H1 (cell line): Measurements from ENCODE around the gene NLRP6. TPM values are rescaled to one million over a fixed set of nuclear protein-coding genes. Genes with fewer than 3 reads are reported as not detected.

Experiments
- ASH2L ChIP-seq: fragments of 200-600, 300-600 bp; sonication (generic); IDR thresholded peaks from one replicate; pipeline ENCODE4 v1.7.1; 2017; ENCODE audit warnings: low read length
- CTBP2 ChIP-seq: IDR thresholded peaks from 2 replicates; pipeline ENCODE4 v1.7.0; 2011; ENCODE audit warnings: borderline replicate concordance, mild to moderate bottlenecking, moderate library complexity, mixed read lengths, low read length; ENCODE audit not compliant: insufficient read depth, insufficient read length
- JUN ChIP-seq: IDR thresholded peaks from 2 replicates; pipeline ENCODE4 v1.6.1; 2011; ENCODE audit warnings: low read depth, mild to moderate bottlenecking, improper control_type of control experiment, low read length
- SIN3A ChIP-seq, 2 experiments: IDR thresholded peaks in 1 of 2; conservative IDR thresholded peaks in 1 of 2; 2 replicates each; pipeline ENCODE4 v1.6.1; 2011 to 2012; ENCODE audit warnings: low read length in 2 of 2, improper control_type of control experiment in 1 of 2, low read depth in 1 of 2, mild to moderate bottlenecking in 1 of 2
- SUZ12 ChIP-seq: fragments of 200-600 bp; sonication (generic); IDR thresholded peaks from 2 replicates; pipeline ENCODE4 v1.6.1; 2012; ENCODE audit warnings: mild to moderate bottlenecking, inconsistent platforms, low read length, moderate library complexity, mixed read lengths
- polyA plus RNA-seq, 7 experiments: library from polyadenylated mRNA; depleted of rRNA in 3 of 7; stranded (reverse) in 5 of 7; unstranded in 2 of 7; fragments of >200 nt in 5 of 7; fragments of 200-250 nt in 2 of 7; gene quantifications; 1 replicate in 5 of 7; 2 replicates in 1 of 7; 4 replicates in 1 of 7; pipeline versions ENCODE4 v1.2.1 to v1.2.3, GENCODE V29; 2011 to 2013; ENCODE audit warnings: missing spikeins in 2 of 7, mixed read lengths in 2 of 7
- total RNA-seq: library from RNA; stranded (reverse); fragmentation: NEBNext Ultra II Directional; extraction: Animal tissue kit (Norgen Biotek cat#: 25700); gene quantifications from 2 replicates; pipeline ENCODE4 v1.2.1, GENCODE V29; 2021
- TF ChIP-seq, protein P1 (sequence below): IDR thresholded peaks from 2 replicates; pipeline ENCODE4 v1.6.1; 2012; ENCODE audit warnings: inconsistent platforms

NLRP6 gene
- total and polyA plus RNA-seq, 2 of the 8 experiments (the other 6 are each of a cell fraction or from before 2014, with no cell fraction given) = not detected

DNA sequence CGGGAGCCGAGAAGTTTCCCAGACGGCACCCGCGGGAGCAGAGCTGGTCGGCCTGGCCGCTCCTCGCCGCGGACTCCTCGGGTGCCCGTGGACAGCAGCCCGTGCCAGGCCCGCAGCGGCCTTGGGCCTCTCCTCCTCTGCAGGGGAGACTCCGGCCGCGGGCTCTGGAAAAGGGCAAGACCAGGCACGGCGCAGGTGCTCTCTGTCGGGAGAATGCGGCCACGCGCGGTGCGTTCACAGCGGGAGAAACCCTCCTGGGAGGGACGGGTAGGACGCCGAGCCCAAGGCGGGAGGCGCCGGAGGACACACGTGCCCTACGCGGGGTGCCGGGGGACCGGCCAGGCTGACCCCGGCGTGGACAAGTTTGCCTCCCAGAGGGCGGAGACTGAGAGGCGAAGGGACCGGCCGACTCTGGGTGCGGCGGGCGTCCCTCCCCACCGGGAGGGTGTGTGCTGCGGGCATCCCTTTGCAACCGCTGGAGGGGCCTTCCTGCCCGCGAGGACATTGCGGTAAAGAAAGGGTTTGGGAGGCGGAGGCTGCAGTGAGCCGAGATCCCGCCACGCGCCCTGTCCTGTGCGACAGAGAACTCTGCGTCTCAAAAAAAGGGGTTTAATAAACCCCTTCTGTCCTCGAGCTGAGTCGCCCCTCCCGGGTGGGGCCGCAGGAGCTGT is 38.0 kb downstream of the NLRP6 start (continued):
- TF ChIP-seq ASH2L = no peak
- TF ChIP-seq SIN3A (conservative IDR thresholded peaks at IDR 0.05 in 1 of 2, IDR thresholded peaks at IDR 0.05 in 1 of 2; ENCODE audit: low read depth in 1 of 2, low read length in 2 of 2) = no peak
- no peak for TF ChIP-seq SUZ12
- TF ChIP-seq, protein P1, sequence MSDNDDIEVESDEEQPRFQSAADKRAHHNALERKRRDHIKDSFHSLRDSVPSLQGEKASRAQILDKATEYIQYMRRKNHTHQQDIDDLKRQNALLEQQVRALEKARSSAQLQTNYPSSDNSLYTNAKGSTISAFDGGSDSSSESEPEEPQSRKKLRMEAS = peak; percentile 70
- peak; percentile 19 for TF ChIP-seq CTBP2
- no peak for TF ChIP-seq JUN
- TF ChIP-seq, all 59 proteins: peak for 3
